NCI-H748 (cell line): ENCODE results near the gene SLIRP.
A peak's percentile ranks its signal among the peaks of the same experiment; 100 is the strongest.
"Not testable (repeated sequence)": the region's sequence is repeated elsewhere in the genome, so short reads cannot be mapped to it uniquely, and the experiment has no call there.

ENCODE experiments used
- DNase-seq: peaks from one replicate; lab custom pipeline; 2025; ENCODE audit not compliant: unreplicated experiment; lab: John Stamatoyannopoulos, UW

The SLIRP gene

DNA sequence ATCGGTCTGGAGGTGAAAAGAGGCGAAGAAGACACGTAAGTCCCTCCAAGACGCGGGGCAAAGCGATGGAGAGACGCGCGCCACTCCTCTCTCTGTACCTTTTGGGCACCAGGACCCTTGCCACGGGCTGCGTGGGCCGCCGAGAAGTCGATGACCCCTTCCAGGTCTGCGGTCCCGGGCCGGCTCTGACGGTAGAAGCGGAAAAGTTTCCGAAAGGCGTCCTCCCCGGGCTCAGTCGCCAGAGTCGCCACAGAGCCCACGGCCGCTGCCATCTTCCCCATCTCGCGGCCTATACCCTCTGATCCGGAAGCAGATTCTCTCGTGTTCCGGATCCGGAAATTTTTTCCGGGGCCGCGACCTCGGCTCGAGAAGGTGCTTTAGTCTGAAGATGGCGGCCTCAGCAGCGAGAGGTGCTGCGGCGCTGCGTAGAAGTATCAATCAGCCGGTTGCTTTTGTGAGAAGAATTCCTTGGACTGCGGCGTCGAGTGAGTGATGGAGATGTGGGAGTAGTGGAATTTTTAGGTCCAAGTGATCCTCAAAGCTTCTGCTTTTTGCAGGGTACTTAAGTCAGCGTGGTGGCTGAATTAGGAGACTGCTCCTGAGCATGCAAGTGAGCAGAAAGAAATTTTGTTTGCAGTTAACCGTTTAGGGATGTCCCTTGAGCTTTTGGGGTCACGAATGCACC, at the start of gene SLIRP, which contains the start of gene ALKBH1:
Gene SLIRP (plus strand): TSS at position 380 of the 685 bp plus-strand sequence. CDS start 9 bp downstream, at position 389.
Gene ALKBH1 (minus strand): TSS at position 300 of the 685 bp plus-strand sequence. CDS start 19 bp downstream, at position 281.
- DNase-seq, result peak; percentile 87

- DNase-seq, result no peak
Observed at GRCh38 chr14:77659831-77660230, 48.1 kb upstream of the SLIRP start.

GRCh38 chr14:77660754-77661153, 47.1 kb upstream of the SLIRP start:
- DNase-seq, result peak; percentile 87

DNA sequence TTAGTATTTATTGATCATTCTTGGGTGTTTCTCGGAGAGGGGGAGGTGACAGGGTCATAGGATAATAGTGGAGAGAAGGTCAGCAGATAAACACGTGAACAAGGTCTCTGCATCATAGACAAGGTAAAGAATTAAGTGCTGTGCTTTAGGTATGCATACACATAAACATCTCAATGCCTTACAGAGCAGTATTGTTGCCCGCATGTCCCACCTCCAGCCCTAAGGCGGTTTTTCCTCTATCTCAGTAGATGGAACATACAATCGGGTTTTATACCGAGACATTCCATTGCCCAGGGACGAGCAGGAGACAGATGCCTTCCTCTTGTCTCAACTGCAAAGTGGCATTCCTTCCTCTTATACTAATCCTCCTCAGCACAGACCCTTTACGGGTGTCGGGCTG, 46.3 kb upstream of the SLIRP start:
- not testable (repeated sequence) for DNase-seq

DNA sequence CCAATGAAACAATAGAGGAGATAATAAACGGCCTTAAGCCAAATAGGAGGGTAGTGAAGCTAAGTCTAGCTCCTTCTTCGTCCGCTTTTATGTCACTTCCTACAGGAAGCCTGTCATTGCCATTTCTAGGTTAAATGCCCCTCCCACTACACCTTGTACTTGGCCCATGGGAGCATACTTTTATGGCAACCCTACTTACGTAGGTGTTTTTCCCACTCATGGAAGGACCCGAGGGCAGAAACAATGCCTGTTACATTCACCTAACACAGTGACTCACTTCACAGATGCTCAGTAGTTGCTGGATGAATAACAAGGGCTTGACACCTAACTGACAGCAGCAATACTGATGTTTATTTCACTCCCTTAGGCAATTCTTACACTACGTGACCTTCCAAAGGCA, 44.6 kb upstream of the SLIRP start:
- no peak for DNase-seq

DNA sequence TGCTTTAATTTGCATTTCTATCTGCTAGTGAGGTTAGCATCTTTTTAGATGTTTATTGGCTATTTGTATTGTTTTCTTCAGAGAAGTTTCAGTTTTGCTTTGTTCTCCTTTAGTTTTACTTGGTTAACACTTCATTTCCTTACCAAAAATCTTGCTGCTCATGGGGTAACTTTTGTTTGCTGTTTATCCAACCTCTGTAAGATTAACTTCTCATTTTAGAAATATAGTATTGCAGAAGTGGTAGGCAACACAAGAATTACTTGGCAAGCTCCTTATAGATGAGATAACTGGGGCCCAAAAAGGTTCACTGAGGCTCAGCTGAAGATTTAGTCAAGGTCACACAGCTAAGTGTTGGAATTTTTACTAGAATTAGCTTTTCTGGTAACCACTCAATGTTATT, 40.6 kb upstream of the SLIRP start:
- no peak for DNase-seq

- no peak for DNase-seq
Observed at GRCh38 chr14:77673193-77673592, 34.7 kb upstream of the SLIRP start.

GRCh38 chr14:77674931-77675330, 33.0 kb upstream of the SLIRP start:
- no peak for DNase-seq

GRCh38 chr14:77681196-77682157, 26.4 kb upstream of the SLIRP start:
- DNase-seq, result no peak

GRCh38 chr14:77682158-77682553, 25.7 kb upstream of the SLIRP start:
- DNase-seq, result no peak

- DNase-seq, result no peak
Observed at GRCh38 chr14:77691259-77691658, 16.6 kb upstream of the SLIRP start.

DNA sequence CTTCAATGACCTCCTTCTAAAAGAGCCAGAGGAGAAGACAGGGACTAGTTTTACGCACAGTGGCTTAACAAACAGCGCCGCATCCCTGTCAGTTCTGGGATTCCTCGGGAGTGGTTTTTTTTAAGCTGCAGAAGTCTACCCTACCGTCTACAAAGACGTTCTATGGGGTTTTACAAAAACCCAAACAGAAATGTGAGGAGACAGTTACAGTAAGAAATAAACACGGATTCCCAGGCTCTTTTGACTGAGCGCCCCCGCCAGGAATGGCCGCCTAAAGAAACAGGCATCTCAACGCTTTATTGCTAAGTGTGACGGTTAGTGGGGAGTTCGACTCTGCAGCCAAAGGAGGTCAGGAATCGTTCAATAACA, 564 bp upstream of the SLIRP start:
- peak; percentile 39 for DNase-seq

DNA sequence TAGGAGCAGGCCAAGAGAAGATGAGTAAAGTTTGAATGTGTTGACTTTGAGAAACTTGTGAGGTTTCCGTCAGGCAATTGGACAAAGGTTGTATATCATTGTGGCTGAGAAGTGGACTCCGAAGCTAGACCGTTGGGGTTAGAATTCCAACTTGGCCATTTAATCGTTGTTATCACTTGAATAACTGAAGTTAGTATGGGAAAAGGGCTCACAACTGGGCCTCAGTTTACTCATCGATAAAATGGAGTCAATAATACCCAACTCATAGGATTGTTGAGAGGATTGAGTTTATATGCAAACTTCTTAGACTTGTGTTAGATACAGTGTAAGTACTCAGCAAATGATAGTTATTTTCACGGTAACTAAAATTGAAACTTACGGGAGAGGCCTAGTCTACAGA, 846 bp downstream of the SLIRP start:
- DNase-seq, result no peak

GRCh38 chr14:77709412-77709811, 1.5 kb downstream of the SLIRP start:
- no peak for DNase-seq

DNA sequence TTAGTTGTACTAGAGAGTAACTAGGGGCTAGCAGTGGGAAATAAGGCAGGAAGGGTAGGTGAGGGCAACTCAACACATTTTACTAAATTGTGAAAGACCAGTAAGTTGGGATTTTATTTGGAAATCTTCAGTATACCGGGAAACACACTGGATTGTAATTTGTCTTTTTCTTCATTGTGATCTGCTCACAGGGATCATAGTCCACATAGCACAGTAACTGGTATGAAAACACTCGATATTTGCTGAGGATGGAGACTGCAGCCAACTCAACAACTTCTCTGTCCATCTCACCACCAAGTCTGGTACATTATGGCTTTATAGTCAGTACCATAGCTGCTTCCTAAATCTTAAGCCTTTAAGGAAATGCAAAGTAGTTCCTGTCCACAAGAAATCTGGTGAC, 2.5 kb downstream of the SLIRP start:
- no peak for DNase-seq

DNA sequence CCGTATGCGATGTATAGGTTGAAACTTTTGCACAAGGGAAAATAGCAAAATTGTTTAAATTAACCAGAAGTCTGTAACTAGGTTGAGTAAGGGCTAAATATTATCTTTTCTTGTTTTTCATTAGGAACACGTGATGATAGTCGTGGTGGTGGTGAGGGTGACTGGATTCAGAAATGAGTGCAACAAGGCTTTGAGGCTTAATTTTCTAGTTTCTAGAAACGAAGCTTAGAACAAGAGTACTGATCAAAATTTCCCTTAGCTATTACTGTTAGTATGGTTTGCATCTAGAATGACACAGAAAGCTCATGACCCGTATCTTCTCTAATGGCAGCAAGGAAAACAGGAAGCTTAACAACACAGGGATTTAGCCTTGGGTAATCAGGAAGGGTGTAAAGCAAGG, 7.0 kb downstream of the SLIRP start:
- DNase-seq, result no peak

GRCh38 chr14:77717608-77718305, 9.9 kb downstream of the SLIRP start:
- no peak for DNase-seq

GRCh38 chr14:77721437-77721836, 13.5 kb downstream of the SLIRP start:
- DNase-seq, result no peak

DNA sequence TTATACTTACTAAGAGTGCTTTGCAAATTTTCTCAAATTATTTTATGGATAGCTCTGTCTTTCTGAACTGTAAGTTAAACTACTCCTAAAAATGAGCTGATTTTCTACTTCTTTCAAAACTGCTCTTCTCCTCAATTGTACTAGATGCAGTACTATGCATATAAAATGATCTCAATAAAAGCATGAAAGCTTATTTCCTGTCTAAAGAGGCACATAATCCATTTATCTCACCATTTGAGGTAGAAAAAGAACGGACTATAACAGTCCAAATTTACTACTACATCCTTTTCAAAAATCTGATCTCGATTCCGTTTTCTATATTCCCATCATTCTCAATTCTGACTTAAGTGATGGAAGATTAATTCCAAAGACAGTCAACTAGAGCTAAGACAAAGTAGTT, 14.4 kb downstream of the SLIRP start:
- DNase-seq, result no peak

DNA sequence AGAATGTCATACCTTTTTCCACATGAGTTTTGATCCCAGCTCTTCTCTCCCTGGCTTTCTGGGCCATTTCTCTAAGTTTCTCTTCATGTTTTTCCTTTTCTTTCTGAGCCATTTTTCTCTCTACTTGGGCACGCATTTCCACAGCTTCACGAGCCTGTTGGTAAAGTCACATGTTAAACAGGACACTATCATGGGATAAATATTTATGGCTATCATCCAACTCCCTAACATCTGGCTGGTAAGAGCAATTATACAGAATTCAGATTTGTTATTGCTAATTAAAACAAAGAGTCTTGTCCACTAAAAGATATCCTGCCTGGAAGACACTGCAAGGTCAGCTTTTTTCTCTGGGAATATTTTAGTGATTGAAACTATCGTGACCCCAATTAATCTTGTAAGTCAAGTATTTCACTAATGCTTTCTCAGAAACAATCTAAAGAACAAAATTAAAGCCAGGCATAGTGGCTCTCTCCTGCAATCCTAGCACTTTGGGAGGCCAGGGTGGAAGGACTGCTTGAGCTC, 23.1 kb downstream of the SLIRP start:
- no peak for DNase-seq

- DNase-seq, result no peak
Observed at GRCh38 chr14:77738559-77739250, 30.8 kb downstream of the SLIRP start.
